HepG2 (cell line): ENCODE measurements around the gene ADPRM. TPM values are rescaled to one million over a fixed set of nuclear protein-coding genes. Genes with fewer than 3 reads are reported as not detected.

ENCODE experiments used
- CREB3 ChIP-seq: sonication (generic); formaldehyde crosslinking; IDR thresholded peaks from 2 replicates; pipeline ENCODE4 v1.5.0; 2020; ENCODE audit warnings: missing genetic modification reagents
- E2F2 ChIP-seq: sonication (generic); formaldehyde crosslinking; IDR thresholded peaks from 2 replicates; pipeline ENCODE4 v1.4.0; 2020; ENCODE audit warnings: missing genetic modification reagents, borderline replicate concordance
- GATA4 ChIP-seq: sonication (generic); IDR thresholded peaks from 2 replicates; pipeline ENCODE4 v1.6.1; 2016; ENCODE audit warnings: antibody characterized with exemption, low read depth, borderline replicate concordance
- MIER2 ChIP-seq: IDR thresholded peaks from 2 replicates; pipeline ENCODE4 v1.6.1; 2016; ENCODE audit warnings: missing biosample characterization, missing genetic modification reagents
- PLRG1 ChIP-seq: fragments of 450-650 bp; conservative IDR thresholded peaks from 2 replicates; pipeline ENCODE4 v1.6.1; 2016
- SMAD3 ChIP-seq: sonication (generic); formaldehyde crosslinking; IDR thresholded peaks from 2 replicates; pipeline ENCODE4 v1.4.0; 2020; ENCODE audit warnings: missing genetic modification reagents
- SMAD9 ChIP-seq: sonication (generic); formaldehyde crosslinking; IDR thresholded peaks from 2 replicates; pipeline ENCODE4 v1.5.1; 2020; ENCODE audit warnings: mild to moderate bottlenecking, missing genetic modification reagents
- TEAD2 ChIP-seq: sonication (generic); formaldehyde crosslinking; IDR thresholded peaks from 2 replicates; pipeline ENCODE4 v1.9.0; 2021; ENCODE audit warnings: missing genetic modification reagents
- ZBTB40 ChIP-seq, 2 experiments: fragments of 450-650 bp in 1 of 2; sonication (generic) in 1 of 2; formaldehyde crosslinking in 1 of 2; IDR thresholded peaks; 2 replicates each; pipeline versions ENCODE4 v1.6.1 to v1.8.0; 2016 to 2022; ENCODE audit warnings: antibody characterized with exemption in 1 of 2, mild to moderate bottlenecking in 1 of 2, missing genetic modification reagents in 1 of 2
- ZEB1 ChIP-seq: IDR thresholded peaks from 2 replicates; pipeline ENCODE4 v1.6.1; 2012; ENCODE audit warnings: mild to moderate bottlenecking, low read depth, inconsistent platforms; ENCODE audit not compliant: insufficient replicate concordance
- ZFY ChIP-seq: sonication (generic); formaldehyde crosslinking; IDR thresholded peaks from 2 replicates; pipeline ENCODE4 v1.4.0; 2020; ENCODE audit warnings: missing genetic modification reagents
- ZNF512 ChIP-seq: sonication (generic); formaldehyde crosslinking; IDR thresholded peaks from 2 replicates; pipeline ENCODE4 v1.4.0; 2020; ENCODE audit warnings: mild to moderate bottlenecking, missing genetic modification reagents
- ZNF556 ChIP-seq: sonication (generic); formaldehyde crosslinking; IDR thresholded peaks from 2 replicates; pipeline ENCODE4 v1.4.0; 2020; ENCODE audit warnings: mild to moderate bottlenecking, missing genetic modification reagents, borderline replicate concordance
- ZNF740 ChIP-seq: sonication (generic); formaldehyde crosslinking; IDR thresholded peaks from 2 replicates; pipeline ENCODE4 v1.4.0; 2020; ENCODE audit warnings: missing genetic modification reagents
- polyA plus RNA-seq, 8 experiments: library from polyadenylated mRNA; depleted of rRNA in 3 of 8; stranded (reverse) in 7 of 8; unstranded in 1 of 8; fragments of >200 nt; fragmentation: Illumina TruSeq in 4 of 8; extraction: Trizol in 4 of 8; gene quantifications; 2 replicates each; pipeline versions ENCODE4 v1.2.1 to v1.2.3, GENCODE V29; 2011 to 2016; ENCODE audit warnings: low read depth in 4 of 8, missing spikeins in 1 of 8, mixed read lengths in 1 of 8; ENCODE audit not compliant: insufficient read depth in 1 of 8
- total RNA-seq, 5 experiments: library from RNA; depleted of rRNA; stranded (reverse); fragments of >200 nt; fragmentation: Illumina TruSeq; extraction: Trizol; gene quantifications; 2 replicates each; pipeline ENCODE4 v1.2.3, GENCODE V29; 2016; ENCODE audit warnings: low read depth in 1 of 5

The ADPRM gene
- total and polyA plus RNA-seq, 2 of the 13 experiments (the other 11 are each of a cell fraction or from before 2014, with no cell fraction given): 5.6 to 10.8 TPM

- TF ChIP-seq ZBTB40 (IDR thresholded peaks at IDR 0.05) (no peak), ZBTB40 (CRISPR knock-in tag; IDR thresholded peaks at IDR 0.05) (peak; percentile 36; the same call in 1 of the 2 replicates), MIER2 (CRISPR knock-in tag) (no peak), ZEB1 (no peak), CREB3 (CRISPR knock-in tag) (no peak), ZNF740 (CRISPR knock-in tag) (no peak; the same call in 1 of the 2 replicates), PLRG1 (no peak), SMAD3 (CRISPR knock-in tag) (no peak), GATA4 (no peak), TEAD2 (no peak), ZNF556 (CRISPR knock-in tag) (peak; percentile 48; the same call in 1 of the 2 replicates), E2F2 (CRISPR knock-in tag) (peak; percentile 55; the same call in 1 of the 2 replicates), SMAD9 (CRISPR knock-in tag) (no peak), ZNF512 (CRISPR knock-in tag) (peak; percentile 92; the same call in 1 of the 2 replicates), ZFY (CRISPR knock-in tag) (peak; percentile 86)
Measured at GRCh38 chr17:10729334-10730193, 32.2 kb downstream of the ADPRM start, which contains the start of gene TMEM220 (continued).
